Smooth muscle cell (in vitro differentiated cells): ENCODE results near the gene FMN1. TPM values are rescaled to one million over a fixed set of nuclear protein-coding genes. Genes with fewer than 3 reads are reported as not detected.

Source experiments
- DNase-seq: peaks from one replicate; lab custom pipeline; 2025; ENCODE audit not compliant: unreplicated experiment; lab: John Stamatoyannopoulos, UW
- H2AFZ ChIP-seq: fragments of 200-600 bp; sonication (generic); 2 replicates; pipeline ENCODE4 v1.6.0; 2016; ENCODE audit warnings: antibody characterized with exemption, low read depth, mild to moderate bottlenecking
- H3F3A ChIP-seq: fragments of 200-600 bp; sonication (generic); 2 replicates; pipeline ENCODE4 v1.6.0; 2017; ENCODE audit warnings: antibody characterized with exemption, low read depth
- H3K27ac ChIP-seq: fragments of 200-600 bp; sonication (generic); 2 replicates; pipeline ENCODE4 v1.5.1; 2016; ENCODE audit warnings: low read depth, mild to moderate bottlenecking
- H3K27me3 ChIP-seq: fragments of 200-600 bp; sonication (generic); 2 replicates; pipeline ENCODE4 v1.6.1; 2016; ENCODE audit warnings: low read depth, mild to moderate bottlenecking
- H3K36me3 ChIP-seq: fragments of 200-600 bp; sonication (generic); 2 replicates; pipeline ENCODE4 v1.5.1; 2016; ENCODE audit warnings: low read depth
- H3K4me1 ChIP-seq: fragments of 200-600 bp; sonication (generic); 2 replicates; pipeline ENCODE4 v1.5.1; 2016; ENCODE audit warnings: low read depth
- H3K4me2 ChIP-seq: fragments of 200-600 bp; sonication (generic); 2 replicates; pipeline ENCODE4 v1.6.0; 2016; ENCODE audit warnings: mild to moderate bottlenecking
- H3K4me3 ChIP-seq: fragments of 200-600 bp; sonication (generic); 2 replicates; pipeline ENCODE4 v1.5.1; 2016; ENCODE audit warnings: mild to moderate bottlenecking
- H3K79me2 ChIP-seq: fragments of 200-600 bp; sonication (generic); 2 replicates; pipeline ENCODE4 v1.6.0; 2016; ENCODE audit warnings: low read depth, mild to moderate bottlenecking
- H3K9ac ChIP-seq: fragments of 200-600 bp; sonication (generic); 2 replicates; pipeline ENCODE4 v1.6.0; 2016; ENCODE audit warnings: low read depth
- H3K9me3 ChIP-seq: fragments of 200-600 bp; sonication (generic); replicated peaks from 2 replicates; pipeline ENCODE4 v1.5.1; 2016; ENCODE audit warnings: low read depth
- H4K20me1 ChIP-seq: fragments of 200-600 bp; sonication (generic); 2 replicates; pipeline ENCODE4 v1.6.0; 2016; ENCODE audit warnings: low read depth
- CTCF ChIP-seq: fragments of 200-600 bp; sonication (generic); IDR thresholded peaks from 2 replicates; pipeline ENCODE4 v1.5.1; 2017; ENCODE audit warnings: borderline replicate concordance, mild to moderate bottlenecking, antibody characterized with exemption; ENCODE audit not compliant: insufficient read depth, poor library complexity, severe bottlenecking
- WGBS: methylation state at CpG from one replicate; pipeline ENCODE4 v1.1.7; 2016; ENCODE audit warnings: low lambda C conversion rate; 5-methylcytosine and 5-hydroxymethylcytosine counted together
- polyA plus RNA-seq: library from polyadenylated mRNA; unstranded; fragments of >200 nt; fragmentation: Nextera tagmentation; extraction: Ambion mirVana; gene quantifications from 2 replicates; pipeline ENCODE4 v1.2.1, GENCODE V29; 2016
- total RNA-seq: library from RNA; depleted of rRNA; stranded (reverse); fragments of >200 nt; gene quantifications from 2 replicates; pipeline ENCODE4 v1.2.3, GENCODE V29; 2014

The FMN1 gene
- total and polyA plus RNA-seq, 2 experiments from 2014 or later, result 0.08 to 4.0 TPM

- H3K27me3 ChIP-seq, result no peaks in the 10 kb centered on the region
- H3K4me3 ChIP-seq, result no peak overlapping the region
- H3K79me2 ChIP-seq, result no peaks in the 10 kb centered on the region
- no peaks in the 10 kb centered on the region for H3F3A ChIP-seq
- H3K36me3 ChIP-seq, result no peaks in the 10 kb centered on the region
- no peak for TF ChIP-seq CTCF
- no peak overlapping the region for H3K4me2 ChIP-seq
- no peaks in the 10 kb centered on the region for H3K9me3 ChIP-seq
- H2AFZ ChIP-seq, result no peak overlapping the region
- no peak for DNase-seq
- no peak overlapping the region for H3K27ac ChIP-seq
- WGBS, result 69% methylated on average over 3 of the region's 3 CpGs
- H4K20me1 ChIP-seq, result no peaks in the 10 kb centered on the region
- no peaks in the 10 kb centered on the region for H3K4me1 ChIP-seq
- H3K9ac ChIP-seq, result no peak overlapping the region
Observed at GRCh38 chr15:33211176-33211808, 16.8 kb upstream of the FMN1 start.

- H3K9me3 ChIP-seq, result no peaks in the 10 kb centered on the region
- H3F3A ChIP-seq, result no peaks in the 10 kb centered on the region
- WGBS, result 78% methylated on average over 2 of the region's 2 CpGs
- H2AFZ ChIP-seq, result no peak overlapping the region
- no peaks in the 10 kb centered on the region for H4K20me1 ChIP-seq
- no peaks in the 10 kb centered on the region for H3K79me2 ChIP-seq
- no peak for TF ChIP-seq CTCF
- H3K4me1 ChIP-seq, result no peaks in the 10 kb centered on the region
- H3K9ac ChIP-seq, result no peak overlapping the region
- H3K4me2 ChIP-seq, result no peak overlapping the region
- no peaks in the 10 kb centered on the region for H3K27me3 ChIP-seq
- no peak overlapping the region for H3K27ac ChIP-seq
- DNase-seq, result no peak
- H3K36me3 ChIP-seq, result no peaks in the 10 kb centered on the region
- no peak overlapping the region for H3K4me3 ChIP-seq
Observed at GRCh38 chr15:33209575-33210481, 15.3 kb upstream of the FMN1 start.

- 81% methylated on average over 4 of the region's 4 CpGs for WGBS
- H3K27ac ChIP-seq, result no peak overlapping the region
- no peak overlapping the region for H3K9ac ChIP-seq
Observed at GRCh38 chr15:33207646-33208045, 13.1 kb upstream of the FMN1 start.

More at GRCh38 chr15:33207646-33208045, 13.1 kb upstream of the FMN1 start:
- TF ChIP-seq CTCF, result no peak
- no peaks in the 10 kb centered on the region for H4K20me1 ChIP-seq
- H3K9me3 ChIP-seq, result no peaks in the 10 kb centered on the region
- H3F3A ChIP-seq, result no peaks in the 10 kb centered on the region
- no peak for DNase-seq
- no peak overlapping the region for H2AFZ ChIP-seq
- H3K36me3 ChIP-seq, result no peaks in the 10 kb centered on the region
- H3K27me3 ChIP-seq, result peaks cover 4% of the 10 kb centered on the region
- H3K4me2 ChIP-seq, result no peak overlapping the region
- no peaks in the 10 kb centered on the region for H3K4me1 ChIP-seq
- no peak overlapping the region for H3K4me3 ChIP-seq
- H3K79me2 ChIP-seq, result no peaks in the 10 kb centered on the region
